Loucy (cell line): Measurements from ENCODE around the gene MTHFD2L.

Source experiments
- CTCF ChIP-seq: fragments of 200-600 bp; sonication (generic); conservative IDR thresholded peaks from 2 replicates; pipeline ENCODE4 v1.5.1; 2014; ENCODE audit warnings: mild to moderate bottlenecking, antibody characterized with exemption, low read length
- EZH2phosphoT487 ChIP-seq: fragments of 200-600 bp; IDR thresholded peaks from 2 replicates; pipeline ENCODE4 v1.6.1; 2018; ENCODE audit warnings: antibody characterized with exemption, mild to moderate bottlenecking, moderate library complexity, borderline replicate concordance

DNA sequence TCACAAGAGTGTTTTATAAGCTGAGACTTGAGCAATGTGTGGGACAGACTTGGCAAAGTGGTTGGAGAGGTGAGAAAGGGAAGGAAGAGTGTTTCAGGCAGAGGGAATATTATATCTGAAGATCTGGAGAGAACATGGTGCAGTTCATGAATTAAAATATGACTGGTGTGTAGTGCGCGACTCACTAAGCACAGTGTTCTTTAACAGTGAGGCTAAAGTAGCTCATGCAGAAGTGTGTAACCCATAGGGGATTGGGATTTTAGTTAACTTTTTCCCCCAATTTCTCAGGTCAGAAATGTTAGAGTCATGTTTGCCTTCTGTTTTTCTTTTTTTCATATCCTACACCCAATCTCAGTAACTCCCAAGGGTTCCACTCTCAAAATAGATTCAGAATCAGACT is 9.7 kb downstream of the MTHFD2L start:
- TF ChIP-seq CTCF (no peak), EZH2phosphoT487 (no peak)
